Activated CD8-positive, alpha-beta memory T cell treated with anti-CD3 and anti-CD28 coated beads for 36 hours (primary cell): ENCODE data around the gene CRY1. TPM values are rescaled to one million over a fixed set of nuclear protein-coding genes. Genes with fewer than 3 reads are reported as not detected.

Experiments used
- CTCF ChIA-PET: fragments of 350-600 bp; sonication (Branson Sonifier 250); formaldehyde crosslinking; loops from one replicate; lab custom pipeline; 2021; ENCODE audit warnings: antibody characterized with exemption; lab: Charles Lee
- POLR2A ChIA-PET: fragments of 350-600 bp; sonication (Branson Sonifier 250); formaldehyde crosslinking; loops from one replicate; lab custom pipeline; 2021; ENCODE audit warnings: antibody characterized with exemption; lab: Charles Lee
- total RNA-seq, 2 experiments: library from RNA; stranded (reverse); gene quantifications; one replicate each; pipeline ENCODE4 v1.2.3, GENCODE V29; 2021

CRY1 gene
- total RNA-seq = 10 to 100 TPM; 37.8 to 38.0 TPM

GRCh38 chr12:107093417-107094182, at the start of gene CRY1:
Gene CRY1, minus strand, starts transcription at chr12:107093549. Its CDS starts 588 bp downstream, at chr12:107092961.
- ChIA-PET CTCF (interaction anchor here (1.2 to 2.6 kb wide), 3 partner anchors 11 to 38 kb away, joined by 3 to 11 read pairs (median 3); no protein-coding TSS in a partner anchor), POLR2A (interaction anchor here (0.6 to 1.4 kb wide), 4 partner anchors 11 to 276 kb away, joined by 3 to 11 read pairs (median 3); partner anchors contain the start of gene TMEM263)

- ChIA-PET CTCF (no interaction called here), POLR2A (no interaction called here)
Observed at GRCh38 chr12:107139787-107140186, 46.4 kb upstream of the CRY1 start.

GRCh38 chr12:107138990-107139389, 45.6 kb upstream of the CRY1 start:
- ChIA-PET POLR2A (no interaction called here), CTCF (no interaction called here)

GRCh38 chr12:107135177-107135576, 41.8 kb upstream of the CRY1 start:
- CTCF ChIA-PET = interaction anchor here (1.4 to 1.6 kb wide), 3 partner anchors 267 to 474 kb away, joined by 3 to 4 read pairs (median 3); no protein-coding TSS in a partner anchor
- POLR2A ChIA-PET = no interaction called here

- CTCF ChIA-PET = interaction anchor here (5.3 kb wide), 1 partner anchor 268 kb away, joined by 46 read pairs; no protein-coding TSS in a partner anchor
- POLR2A ChIA-PET = no interaction called here
Observed at GRCh38 chr12:107134558-107134957, 41.2 kb upstream of the CRY1 start.

- ChIA-PET POLR2A (no interaction called here), CTCF (interaction anchor here (0.6 to 5.3 kb wide), 3 partner anchors 8 to 270 kb away, joined by 3 to 46 read pairs (median 3); no protein-coding TSS in a partner anchor)
Observed at GRCh38 chr12:107133462-107133861, 40.1 kb upstream of the CRY1 start.

- ChIA-PET CTCF (interaction anchor here (0.6 to 5.3 kb wide), 21 partner anchors 8 to 503 kb away, joined by 3 to 46 read pairs (median 3); partner anchors contain the start of gene CRY1), POLR2A (no interaction called here)
Observed at GRCh38 chr12:107131832-107132616, 38.7 kb upstream of the CRY1 start.

- POLR2A ChIA-PET = no interaction called here
- CTCF ChIA-PET = interaction anchor here (0.8 to 5.3 kb wide), 14 partner anchors 43 to 487 kb away, joined by 3 to 46 read pairs (median 4); no protein-coding TSS in a partner anchor
Observed at GRCh38 chr12:107130830-107131611, 37.7 kb upstream of the CRY1 start.

GRCh38 chr12:107129315-107129930, 36.1 kb upstream of the CRY1 start:
- ChIA-PET POLR2A (no interaction called here), CTCF (interaction anchor here (3.9 to 5.3 kb wide), 2 partner anchors 274 to 479 kb away, joined by 32 to 46 read pairs; no protein-coding TSS in a partner anchor)

- ChIA-PET POLR2A (no interaction called here), CTCF (interaction anchor here (1.4 kb wide), 1 partner anchor 480 kb away, joined by 5 read pairs; no protein-coding TSS in a partner anchor)
Observed at GRCh38 chr12:107127482-107128430, 34.4 kb upstream of the CRY1 start.

GRCh38 chr12:107126796-107127481, 33.6 kb upstream of the CRY1 start:
- POLR2A ChIA-PET = no interaction called here
- CTCF ChIA-PET = interaction anchor here (0.6 to 1.4 kb wide), 2 partner anchors 21 to 481 kb away, joined by 3 to 5 read pairs; no protein-coding TSS in a partner anchor

- POLR2A ChIA-PET = no interaction called here
- CTCF ChIA-PET = interaction anchor here (1.0 kb wide), 1 partner anchor 8 kb away, joined by 3 read pairs; no protein-coding TSS in a partner anchor
Observed at GRCh38 chr12:107125833-107126232, 32.5 kb upstream of the CRY1 start.

GRCh38 chr12:107122452-107122958, 29.2 kb upstream of the CRY1 start:
- CTCF ChIA-PET = no interaction called here
- POLR2A ChIA-PET = no interaction called here

GRCh38 chr12:107119091-107119490, 25.7 kb upstream of the CRY1 start:
- CTCF ChIA-PET = no interaction called here
- POLR2A ChIA-PET = no interaction called here

GRCh38 chr12:107118624-107119023, 25.3 kb upstream of the CRY1 start:
- ChIA-PET CTCF (no interaction called here), POLR2A (no interaction called here)

GRCh38 chr12:107115119-107115518, 21.8 kb upstream of the CRY1 start:
- ChIA-PET POLR2A (no interaction called here), CTCF (interaction anchor here (0.8 kb wide), 1 partner anchor 11 kb away, joined by 3 read pairs; no protein-coding TSS in a partner anchor)
